Neural cell (in vitro differentiated cells): Measurements from ENCODE around the gene LMO2.
A peak's percentile ranks its signal among the peaks of the same experiment; 100 is the strongest.

ENCODE experiments used
- CTCF ChIP-seq: fragments of 450-650 bp; IDR thresholded peaks from 2 replicates; pipeline ENCODE4 v1.5.1; 2014; ENCODE audit warnings: antibody characterized with exemption, mild to moderate bottlenecking, moderate library complexity; ENCODE audit not compliant: poor library complexity, severe bottlenecking
- MXI1 ChIP-seq: fragments of 450-650 bp; conservative IDR thresholded peaks from 2 replicates; pipeline ENCODE4 v1.6.1; 2014; ENCODE audit warnings: antibody characterized with exemption, mild to moderate bottlenecking; ENCODE audit not compliant: poor library complexity, severe bottlenecking
- POLR2AphosphoS5 ChIP-seq: IDR thresholded peaks from 2 replicates; pipeline ENCODE4 v1.6.1; 2012
- REST ChIP-seq: IDR thresholded peaks from 2 replicates; pipeline ENCODE4 v1.6.1; 2012; ENCODE audit warnings: borderline replicate concordance
- TAF1 ChIP-seq: IDR thresholded peaks from 2 replicates; pipeline ENCODE4 v1.6.1; 2012; ENCODE audit warnings: low read depth

GRCh38 chr11:33931067-33931466, 39.2 kb upstream of the LMO2 start:
- TF ChIP-seq CTCF (no peak), POLR2AphosphoS5 (peak; percentile 64), TAF1 (no peak), REST (peak; percentile 96), MXI1 (no peak)
